Measurements from ENCODE around the gene ATR.

GRCh38 chr3:142622405-142622804, 43.9 kb upstream of the ATR start:
- TF ChIP-seq CTCF (IDR thresholded peaks at IDR 0.05) (no peak), POLR2A (IDR thresholded peaks at IDR 0.05) (no peak)
